ENCODE data around the gene CROT. TPM values are rescaled to one million over a fixed set of nuclear protein-coding genes. Genes with fewer than 3 reads are reported as not detected.
A peak's percentile ranks its signal among the peaks of the same experiment; 100 is the strongest.

The CROT gene
- total and polyA plus RNA-seq, 4 experiments from 2014 or later, result 12.1 to 19.0 (median 15.4) TPM

- no peak overlapping the region for H3K4me3 ChIP-seq (ENCODE audit: low read length in 2 of 2)
- H3K4me1 ChIP-seq (ENCODE audit: insufficient read depth, low read length), result peaks cover 27% of the 10 kb centered on the region
- Mint-ChIP-seq H3K36me3 (peaks cover 30 to 40% of the 10 kb centered on the region in 2 donors), H3K4me1 (peaks cover 17 to 29% (median 23%) of the 10 kb centered on the region in 4 donors), H3K9me3 (peaks cover 0 to 4% (median 0%) of the 10 kb centered on the region in 8 donors), H3K27ac (peak overlapping the region in 5 of 7 donors; percentile 1 to 87 (median 39)), H3K27me3 (no peaks in the 10 kb centered on the region), H3K4me3 (peak overlapping the region in 1 of 8 donors; percentile 0)
- H3K9me3 ChIP-seq (ENCODE audit: control insufficient read depth in 1 of 2, low read length in 2 of 2), result no peaks in the 10 kb centered on the region
- ChIA-PET POLR2A (ENCODE audit: partially characterized antibody) (interaction anchor here (0.9 kb wide), 1 partner anchor 21 kb away, joined by 3 read pairs; no protein-coding TSS in a partner anchor), CTCF (ENCODE audit: partially characterized antibody) (interaction anchor here (1.1 kb wide), 1 partner anchor 20 kb away, joined by 3 read pairs; no protein-coding TSS in a partner anchor)
- no peaks in the 10 kb centered on the region for H3K36me3 ChIP-seq (ENCODE audit: insufficient read depth, low read length)
- DNase-seq, result no peak
- H3K27ac ChIP-seq (ENCODE audit: low read depth, low read length), result no peak overlapping the region
- no peaks in the 10 kb centered on the region for H3K27me3 ChIP-seq (ENCODE audit: insufficient read depth, low read length)
- intact Hi-C loops (cut with micrococcal nuclease), result no loop called here
Measured at GRCh38 chr7:87339373-87339897, 6.0 kb upstream of the CROT start.

GRCh38 chr7:87341441-87341840 lies 4.0 kb upstream of the CROT start:
- peak in 1 of 5 donors; percentile 19 for DNase-seq
- peak overlapping the region; percentile 2 to 91 (median 14) for H3K27ac Mint-ChIP-seq

GRCh38 chr7:87342231-87342630 lies 3.2 kb upstream of the CROT start:
- no peak for DNase-seq
- H3K36me3 Mint-ChIP-seq, result peaks cover 27 to 33% of the 10 kb centered on the region in 2 donors
- H3K27ac Mint-ChIP-seq, result peak overlapping the region in 5 of 7 donors; percentile 25 to 42 (median 32)
- no peaks in the 10 kb centered on the region for H3K27me3 Mint-ChIP-seq
- H3K4me1 ChIP-seq (ENCODE audit: insufficient read depth, low read length), result peaks cover 44% of the 10 kb centered on the region
- H3K9me3 ChIP-seq (ENCODE audit: control insufficient read depth in 1 of 2, low read length in 2 of 2), result no peaks in the 10 kb centered on the region
- ChIA-PET CTCF (ENCODE audit: partially characterized antibody) (no interaction called here), POLR2A (ENCODE audit: partially characterized antibody) (interaction anchor here (0.9 kb wide), 1 partner anchor 23 kb away, joined by 3 read pairs; no protein-coding TSS in a partner anchor)
- intact Hi-C loops (cut with micrococcal nuclease), result loop anchor here (10.0 kb wide), 2 partner anchors 367 to 883 kb away; partner anchors contain the start of gene SRI
- no peaks in the 10 kb centered on the region for H3K27me3 ChIP-seq (ENCODE audit: insufficient read depth, low read length)
- no peaks in the 10 kb centered on the region for H3K9me3 Mint-ChIP-seq
- no peak overlapping the region for H3K4me3 ChIP-seq (ENCODE audit: low read length in 2 of 2)
- no peaks in the 10 kb centered on the region for H3K36me3 ChIP-seq (ENCODE audit: insufficient read depth, low read length)
- no peak overlapping the region for H3K27ac ChIP-seq (ENCODE audit: low read depth, low read length)
- H3K4me1 Mint-ChIP-seq, result peaks cover 31 to 54% (median 43%) of the 10 kb centered on the region in 4 donors
- H3K4me3 Mint-ChIP-seq, result peak overlapping the region in 1 of 8 donors; percentile 21

More at GRCh38 chr7:87341441-87341840, 4.0 kb upstream of the CROT start:
- POLR2A ChIA-PET (ENCODE audit: partially characterized antibody), result no interaction called here
- H3K9me3 Mint-ChIP-seq, result no peaks in the 10 kb centered on the region
- peaks cover 29 to 35% of the 10 kb centered on the region in 2 donors for H3K36me3 Mint-ChIP-seq
- peak overlapping the region in 2 of 8 donors; percentile 25 to 29 for H3K4me3 Mint-ChIP-seq
- CTCF ChIA-PET (ENCODE audit: partially characterized antibody), result no interaction called here
- H3K27me3 Mint-ChIP-seq, result no peaks in the 10 kb centered on the region
- no peak overlapping the region for H3K27ac ChIP-seq (ENCODE audit: low read depth, low read length)
- H3K9me3 ChIP-seq (ENCODE audit: control insufficient read depth in 1 of 2, low read length in 2 of 2), result no peaks in the 10 kb centered on the region
- H3K4me1 Mint-ChIP-seq, result peaks cover 24 to 46% (median 36%) of the 10 kb centered on the region in 4 donors
- peaks cover 38% of the 10 kb centered on the region for H3K4me1 ChIP-seq (ENCODE audit: insufficient read depth, low read length)
- H3K36me3 ChIP-seq (ENCODE audit: insufficient read depth, low read length), result no peaks in the 10 kb centered on the region
- intact Hi-C loops (cut with micrococcal nuclease), result loop anchor here (10.0 kb wide), 2 partner anchors 367 to 883 kb away; partner anchors contain the start of gene SRI
- H3K4me3 ChIP-seq (ENCODE audit: low read length in 2 of 2), result no peak overlapping the region
- no peaks in the 10 kb centered on the region for H3K27me3 ChIP-seq (ENCODE audit: insufficient read depth, low read length)

GRCh38 chr7:87344446-87344845 lies 1.0 kb upstream of the CROT start:
- Histone ChIP-seq H3K36me3 (ENCODE audit: insufficient read depth, low read length) (peaks cover 9% of the 10 kb centered on the region), H3K27me3 (ENCODE audit: insufficient read depth, low read length) (no peaks in the 10 kb centered on the region), H3K27ac (ENCODE audit: low read depth, low read length) (peak overlapping the region; percentile 80), H3K9me3 (ENCODE audit: control insufficient read depth in 1 of 2, low read length in 2 of 2) (no peaks in the 10 kb centered on the region), H3K4me1 (ENCODE audit: insufficient read depth, low read length) (peaks cover 44% of the 10 kb centered on the region), H3K4me3 (ENCODE audit: low read length in 2 of 2) (peak overlapping the region; percentile 13 to 73)
- Mint-ChIP-seq H3K27me3 (no peaks in the 10 kb centered on the region), H3K36me3 (peaks cover 31 to 34% of the 10 kb centered on the region in 2 donors), H3K4me3 (peak overlapping the region; percentile 89 to 97 (median 96)), H3K27ac (peak overlapping the region; percentile 94 to 98 (median 95)), H3K9me3 (no peaks in the 10 kb centered on the region), H3K4me1 (peaks cover 34 to 57% (median 47%) of the 10 kb centered on the region in 4 donors)
- CTCF ChIA-PET (ENCODE audit: partially characterized antibody), result interaction anchor here (1.2 to 2.3 kb wide), 6 partner anchors 14 to 74 kb away, joined by 3 to 9 read pairs (median 4); no protein-coding TSS in a partner anchor
- POLR2A ChIA-PET (ENCODE audit: partially characterized antibody), result interaction anchor here (1.0 to 2.9 kb wide), 13 partner anchors 9 to 532 kb away, joined by 3 to 26 read pairs (median 5); partner anchors contain the start of genes ABCB1, DBF4, DMTF1 and SLC25A40
- intact Hi-C loops (cut with micrococcal nuclease), result loop anchor here (2.0 to 10.0 kb wide), 4 partner anchors 32 to 880 kb away; partner anchors contain the start of gene SRI
- no peak for DNase-seq

GRCh38 chr7:87345962-87346371 lies 503 bp downstream of the CROT start:
- Mint-ChIP-seq H3K4me3 (peak overlapping the region; percentile 89 to 97 (median 96)), H3K36me3 (peaks cover 38 to 42% of the 10 kb centered on the region in 2 donors), H3K9me3 (no peaks in the 10 kb centered on the region), H3K27ac (peak overlapping the region; percentile 94 to 98 (median 95)), H3K4me1 (peaks cover 33 to 57% (median 46%) of the 10 kb centered on the region in 4 donors), H3K27me3 (no peaks in the 10 kb centered on the region)
- no peak for DNase-seq
- intact Hi-C loops (cut with micrococcal nuclease), result loop anchor here (1.0 to 10.0 kb wide), 8 partner anchors 23 to 879 kb away; partner anchors contain the start of genes DBF4, DMTF1, SLC25A40 and SRI
- peaks cover 44% of the 10 kb centered on the region for H3K4me1 ChIP-seq (ENCODE audit: insufficient read depth, low read length)
- peaks cover 21% of the 10 kb centered on the region for H3K36me3 ChIP-seq (ENCODE audit: insufficient read depth, low read length)
- ChIA-PET POLR2A (ENCODE audit: partially characterized antibody) (interaction anchor here (1.2 to 2.9 kb wide), 8 partner anchors 10 to 530 kb away, joined by 3 to 26 read pairs (median 9); partner anchors contain the start of genes DBF4, SLC25A40 and TMEM243), CTCF (ENCODE audit: partially characterized antibody) (interaction anchor here (1.3 to 2.3 kb wide), 5 partner anchors 24 to 70 kb away, joined by 5 to 9 read pairs (median 9); no protein-coding TSS in a partner anchor)
- no peaks in the 10 kb centered on the region for H3K9me3 ChIP-seq (ENCODE audit: control insufficient read depth in 1 of 2, low read length in 2 of 2)
- no peaks in the 10 kb centered on the region for H3K27me3 ChIP-seq (ENCODE audit: insufficient read depth, low read length)
- peak overlapping the region; percentile 13 to 73 for H3K4me3 ChIP-seq (ENCODE audit: low read length in 2 of 2)
- H3K27ac ChIP-seq (ENCODE audit: low read depth, low read length), result peak overlapping the region; percentile 80

GRCh38 chr7:87347207-87347606 lies 1.7 kb downstream of the CROT start:
- no peaks in the 10 kb centered on the region for H3K9me3 ChIP-seq (ENCODE audit: control insufficient read depth in 1 of 2, low read length in 2 of 2)
- peaks cover 21% of the 10 kb centered on the region for H3K36me3 ChIP-seq (ENCODE audit: insufficient read depth, low read length)
- H3K4me3 Mint-ChIP-seq, result peak overlapping the region in 4 of 8 donors; percentile 34 to 96 (median 71)
- H3K4me1 Mint-ChIP-seq, result peaks cover 29 to 48% (median 39%) of the 10 kb centered on the region in 4 donors
- peak overlapping the region in 2 of 7 donors; percentile 30 to 70 for H3K27ac Mint-ChIP-seq
- no peak overlapping the region for H3K4me3 ChIP-seq (ENCODE audit: low read length in 2 of 2)
- no peaks in the 10 kb centered on the region for H3K27me3 Mint-ChIP-seq
- H3K36me3 Mint-ChIP-seq, result peaks cover 37 to 39% of the 10 kb centered on the region in 2 donors
- ChIA-PET POLR2A (ENCODE audit: partially characterized antibody) (interaction anchor here (2.8 kb wide), 1 partner anchor 127 kb away, joined by 21 read pairs; the partner anchor contains the start of gene TMEM243), CTCF (ENCODE audit: partially characterized antibody) (interaction anchor here (0.9 to 1.3 kb wide), 2 partner anchors 67 to 71 kb away, joined by 3 to 5 read pairs; no protein-coding TSS in a partner anchor)
- no peak for DNase-seq
- H3K4me1 ChIP-seq (ENCODE audit: insufficient read depth, low read length), result peaks cover 34% of the 10 kb centered on the region
- no peak overlapping the region for H3K27ac ChIP-seq (ENCODE audit: low read depth, low read length)
- H3K9me3 Mint-ChIP-seq, result no peaks in the 10 kb centered on the region
- H3K27me3 ChIP-seq (ENCODE audit: insufficient read depth, low read length), result no peaks in the 10 kb centered on the region
- intact Hi-C loops (cut with micrococcal nuclease), result loop anchor here (10.0 kb wide), 2 partner anchors 372 to 878 kb away; partner anchors contain the start of gene SRI

- Mint-ChIP-seq H3K4me3 (no peak overlapping the region), H3K9me3 (no peaks in the 10 kb centered on the region), H3K27me3 (no peaks in the 10 kb centered on the region), H3K36me3 (peaks cover 40 to 44% of the 10 kb centered on the region in 2 donors), H3K4me1 (peaks cover 25 to 45% (median 35%) of the 10 kb centered on the region in 4 donors), H3K27ac (no peak overlapping the region)
- no peaks in the 10 kb centered on the region for H3K27me3 ChIP-seq (ENCODE audit: insufficient read depth, low read length)
- no peak overlapping the region for H3K4me3 ChIP-seq (ENCODE audit: low read length in 2 of 2)
- intact Hi-C loops (cut with micrococcal nuclease), result loop anchor here (10.0 kb wide), 2 partner anchors 373 to 877 kb away; partner anchors contain the start of gene SRI
- peaks cover 31% of the 10 kb centered on the region for H3K4me1 ChIP-seq (ENCODE audit: insufficient read depth, low read length)
- CTCF ChIA-PET (ENCODE audit: partially characterized antibody), result no interaction called here
- DNase-seq, result no peak
- no peak overlapping the region for H3K27ac ChIP-seq (ENCODE audit: low read depth, low read length)
- peaks cover 21% of the 10 kb centered on the region for H3K36me3 ChIP-seq (ENCODE audit: insufficient read depth, low read length)
- H3K9me3 ChIP-seq (ENCODE audit: control insufficient read depth in 1 of 2, low read length in 2 of 2), result no peaks in the 10 kb centered on the region
- POLR2A ChIA-PET (ENCODE audit: partially characterized antibody), result no interaction called here
Measured at GRCh38 chr7:87347664-87348063, 2.2 kb downstream of the CROT start.

Measured in CD4-positive, alpha-beta memory T cell (primary cell).